Esophagus mucosa (tissue), 1 donor: ENCODE results near the gene PNPLA7. TPM values are rescaled to one million over a fixed set of nuclear protein-coding genes. Genes with fewer than 3 reads are reported as not detected.
"Not testable (repeated sequence)": the region's sequence is repeated elsewhere in the genome, so short reads cannot be mapped to it uniquely, and the experiment has no call there.

Experiments used
- ATAC-seq: fragments of 200-7000 bp; cut with Tn5 transposase; one replicate; pipeline ENCODE4 v1.9.1; 2020
- total RNA-seq: library from RNA; stranded (reverse); gene quantifications from one replicate; pipeline ENCODE4 v1.2.4, GENCODE V29; 2023
- donor health status: DM: yes; HTN: yes; CAD: no.

PNPLA7 gene
- total RNA-seq, 1 donor from 2014 or later, result 1.0 TPM

GRCh38 chr9:137459601-137460362 is 90.4 kb downstream of the PNPLA7 start:
- peak; percentile 0 for ATAC-seq

GRCh38 chr9:137459152-137459600 is 91.0 kb downstream of the PNPLA7 start, which contains the start of gene NSMF:
NSMF (minus strand) TSS chr9:137459334; CDS start chr9:137459102, 232 bp downstream.
- peak; percentile 89 for ATAC-seq

GRCh38 chr9:137458194-137459151 is 91.7 kb downstream of the PNPLA7 start:
- no peak for ATAC-seq

- no peak for ATAC-seq
These were observed 92.6 kb downstream of the PNPLA7 start for GRCh38 chr9:137457406-137458193.

GRCh38 chr9:137456864-137457405 is 93.3 kb downstream of the PNPLA7 start:
- no peak for ATAC-seq

GRCh38 chr9:137456061-137456863 is 93.9 kb downstream of the PNPLA7 start:
- no peak for ATAC-seq

GRCh38 chr9:137455359-137455991 is 94.7 kb downstream of the PNPLA7 start:
- no peak for ATAC-seq

GRCh38 chr9:137454597-137455358 is 95.4 kb downstream of the PNPLA7 start:
- ATAC-seq, result peak; percentile 17

GRCh38 chr9:137454145-137454596 is 96.0 kb downstream of the PNPLA7 start:
- peak; percentile 26 for ATAC-seq

- ATAC-seq, result peak; percentile 73
These were observed 96.5 kb downstream of the PNPLA7 start for GRCh38 chr9:137453643-137454081.

- peak; percentile 2 for ATAC-seq
These were observed 97.2 kb downstream of the PNPLA7 start for GRCh38 chr9:137452761-137453642.

GRCh38 chr9:137452006-137452760 is 98.0 kb downstream of the PNPLA7 start:
- no peak for ATAC-seq

GRCh38 chr9:137451264-137452005 is 98.8 kb downstream of the PNPLA7 start:
- not testable (repeated sequence) for ATAC-seq

GRCh38 chr9:137450539-137451222 is 99.5 kb downstream of the PNPLA7 start:
- not testable (repeated sequence) for ATAC-seq

- ATAC-seq, result no peak
These were observed 100.2 kb downstream of the PNPLA7 start for GRCh38 chr9:137449931-137450538.
